Subcutaneous abdominal adipose tissue (tissue), 5 donors: Measurements from ENCODE around the gene EXOC3.
"Not testable (repeated sequence)": the region's sequence is repeated elsewhere in the genome, so short reads cannot be mapped to it uniquely, and the experiment has no call there.

Experiments
- H3K27ac ChIP-seq: one replicate; pipeline ENCODE4 v1.7.0; 2013; ENCODE audit warnings: low read depth, mild to moderate bottlenecking, inconsistent platforms, low read length, moderate library complexity
- H3K27me3 ChIP-seq, 5 donors: one replicate each; pipeline ENCODE4 v1.7.0; 2013; ENCODE audit warnings: low read length in 5 of 5, inconsistent platforms in 1 of 5; ENCODE audit not compliant: control insufficient read depth in 5 of 5, insufficient read depth in 4 of 5
- H3K36me3 ChIP-seq, 5 donors: one replicate each; pipeline ENCODE4 v1.7.0; 2013; ENCODE audit warnings: low read length in 5 of 5; ENCODE audit not compliant: control insufficient read depth in 5 of 5, insufficient read depth in 5 of 5
- H3K4me1 ChIP-seq, 5 donors: one replicate each; pipeline ENCODE4 v1.7.0; 2013; ENCODE audit warnings: low read length in 5 of 5, mild to moderate bottlenecking in 3 of 5, moderate library complexity in 1 of 5; ENCODE audit not compliant: control insufficient read depth in 5 of 5, insufficient read depth in 5 of 5
- H3K4me3 ChIP-seq, 5 donors: one replicate each; pipeline ENCODE4 v1.7.0; 2013; ENCODE audit warnings: low read length in 5 of 5, low read depth in 1 of 5
- H3K9ac ChIP-seq, 5 donors: one replicate each; pipeline ENCODE4 v1.7.0; 2013; ENCODE audit warnings: low read length in 5 of 5, mild to moderate bottlenecking in 4 of 5, moderate library complexity in 3 of 5
- H3K9me3 ChIP-seq, 5 donors: one replicate each; pipeline ENCODE4 v1.7.0; 2013; ENCODE audit warnings: low read length in 5 of 5; ENCODE audit not compliant: control insufficient read depth in 5 of 5
- donor health status: healthy.
- donor health status: healthy.
- donor health status: healthy.
- donor health status: healthy.
- donor health status: healthy.

Gene EXOC3

DNA sequence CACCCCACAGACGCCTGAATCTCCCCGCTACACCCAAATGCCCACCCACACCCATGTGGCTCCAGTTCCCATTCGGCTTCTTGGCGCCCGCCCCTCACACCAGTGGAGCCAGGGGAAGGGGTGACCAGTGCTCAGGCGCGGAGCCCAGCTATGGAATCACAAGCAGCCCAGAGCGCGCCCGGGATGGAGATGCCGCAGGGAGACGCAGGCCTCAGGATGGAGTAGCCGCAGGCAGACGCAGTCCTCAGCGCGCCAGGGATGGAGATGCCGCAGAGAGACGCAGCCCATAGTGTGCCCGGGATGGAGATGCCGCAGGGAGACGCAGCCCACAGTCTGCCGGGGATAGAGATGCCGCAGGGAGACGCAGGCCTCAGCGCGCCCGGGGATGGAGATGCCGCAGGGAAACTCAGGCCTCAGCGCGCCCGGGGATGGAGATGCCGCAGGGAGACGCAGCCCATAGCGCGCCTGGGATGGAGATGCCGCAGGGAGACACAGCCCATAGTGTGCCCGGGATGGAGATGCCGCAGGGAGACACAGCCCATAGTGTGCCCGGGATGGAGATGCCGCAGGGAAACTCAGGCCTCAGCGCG, 65.1 kb downstream of the EXOC3 start:
- H3K9me3 ChIP-seq, H3K27ac ChIP-seq, H3K4me3 ChIP-seq, H3K4me1 ChIP-seq, H3K9ac ChIP-seq, H3K36me3 ChIP-seq: not testable (repeated sequence)
- H3K27me3 ChIP-seq, result peaks cover 14 to 29% (median 26%) of the 10 kb centered on the region in 5 donors

DNA sequence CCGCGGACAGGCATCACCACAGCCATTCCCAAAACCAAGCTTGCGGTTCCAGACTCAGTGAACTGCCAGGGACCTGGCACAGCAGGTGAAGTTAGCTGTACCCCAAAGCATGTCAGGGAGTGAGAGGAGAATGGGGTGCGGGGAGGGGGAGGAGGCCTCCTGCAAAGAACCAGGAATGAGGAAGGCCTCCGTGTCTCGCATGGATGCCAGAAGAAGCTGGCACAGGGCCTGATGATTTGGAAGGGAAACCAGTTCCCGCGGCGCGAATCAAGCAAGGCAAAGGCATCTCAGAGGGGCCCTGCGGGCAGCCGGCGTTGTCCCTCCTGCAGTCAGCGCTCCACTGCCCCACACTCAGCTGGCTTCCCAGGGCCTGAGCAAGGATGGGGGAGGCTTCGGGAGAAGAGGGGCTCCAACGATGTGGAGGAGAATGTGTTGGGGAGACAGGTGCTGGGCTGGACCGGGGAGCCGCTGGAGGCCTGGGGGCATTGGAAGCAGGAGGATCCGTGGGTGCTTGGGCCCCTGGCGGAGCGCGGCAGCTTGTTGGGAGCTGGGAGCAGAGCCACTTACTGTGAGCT, 66.7 kb downstream of the EXOC3 start:
- Histone ChIP-seq H3K27ac (no peak overlapping the region), H3K36me3 (no peaks in the 10 kb centered on the region), H3K9ac (no peak overlapping the region), H3K4me1 (no peaks in the 10 kb centered on the region), H3K27me3 (peaks cover 15 to 37% (median 21%) of the 10 kb centered on the region in 5 donors), H3K9me3 (no peaks in the 10 kb centered on the region), H3K4me3 (no peak overlapping the region)

DNA sequence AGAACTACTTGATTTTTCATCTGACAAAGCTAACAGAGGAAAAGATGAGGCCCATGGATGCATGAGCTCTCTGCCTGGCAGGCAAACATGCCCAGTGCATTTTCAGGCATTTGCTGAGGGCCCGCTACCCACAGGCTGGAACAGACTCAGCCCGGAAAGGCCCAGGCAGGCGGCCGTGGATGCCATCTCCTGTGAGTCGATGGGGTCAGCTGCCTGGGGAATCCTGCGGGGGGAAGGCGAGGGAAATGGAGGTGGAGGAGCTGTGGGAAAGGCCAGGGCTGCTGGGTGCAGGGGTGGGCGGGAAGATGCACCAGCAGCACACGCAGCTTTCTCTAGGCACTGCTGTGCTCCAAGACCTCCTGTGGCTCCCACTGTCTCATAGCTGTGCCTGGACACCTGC, 67.5 kb downstream of the EXOC3 start:
- Histone ChIP-seq H3K4me1 (no peaks in the 10 kb centered on the region), H3K27me3 (peaks cover 13 to 42% (median 25%) of the 10 kb centered on the region in 5 donors), H3K9ac (no peak overlapping the region), H3K36me3 (no peaks in the 10 kb centered on the region), H3K27ac (no peak overlapping the region), H3K9me3 (no peaks in the 10 kb centered on the region), H3K4me3 (no peak overlapping the region)

DNA sequence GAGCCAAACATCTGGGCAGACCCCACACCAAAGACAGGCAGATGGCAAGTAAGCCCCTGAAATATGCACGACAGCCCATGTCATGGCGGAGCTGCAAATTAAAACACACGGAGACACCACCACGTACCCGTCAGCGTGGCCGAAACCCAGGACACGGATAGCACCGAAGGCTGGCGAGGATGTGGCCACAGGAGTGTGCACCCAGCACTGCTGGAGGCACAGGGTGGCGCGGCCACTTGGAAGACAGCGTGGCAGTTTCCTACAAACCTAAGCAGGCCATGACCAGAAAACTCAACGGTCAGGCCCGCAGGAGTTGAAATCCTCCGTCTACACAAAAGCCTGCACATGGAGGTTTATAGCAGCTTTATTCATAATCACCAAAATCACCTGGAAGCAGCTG, 68.5 kb downstream of the EXOC3 start:
- no peaks in the 10 kb centered on the region for H3K4me1 ChIP-seq
- no peak overlapping the region for H3K4me3 ChIP-seq
- H3K9me3 ChIP-seq, result no peaks in the 10 kb centered on the region
- no peak overlapping the region for H3K27ac ChIP-seq
- H3K9ac ChIP-seq, result no peak overlapping the region
- no peaks in the 10 kb centered on the region for H3K36me3 ChIP-seq
- peaks cover 15 to 43% (median 23%) of the 10 kb centered on the region in 5 donors for H3K27me3 ChIP-seq

DNA sequence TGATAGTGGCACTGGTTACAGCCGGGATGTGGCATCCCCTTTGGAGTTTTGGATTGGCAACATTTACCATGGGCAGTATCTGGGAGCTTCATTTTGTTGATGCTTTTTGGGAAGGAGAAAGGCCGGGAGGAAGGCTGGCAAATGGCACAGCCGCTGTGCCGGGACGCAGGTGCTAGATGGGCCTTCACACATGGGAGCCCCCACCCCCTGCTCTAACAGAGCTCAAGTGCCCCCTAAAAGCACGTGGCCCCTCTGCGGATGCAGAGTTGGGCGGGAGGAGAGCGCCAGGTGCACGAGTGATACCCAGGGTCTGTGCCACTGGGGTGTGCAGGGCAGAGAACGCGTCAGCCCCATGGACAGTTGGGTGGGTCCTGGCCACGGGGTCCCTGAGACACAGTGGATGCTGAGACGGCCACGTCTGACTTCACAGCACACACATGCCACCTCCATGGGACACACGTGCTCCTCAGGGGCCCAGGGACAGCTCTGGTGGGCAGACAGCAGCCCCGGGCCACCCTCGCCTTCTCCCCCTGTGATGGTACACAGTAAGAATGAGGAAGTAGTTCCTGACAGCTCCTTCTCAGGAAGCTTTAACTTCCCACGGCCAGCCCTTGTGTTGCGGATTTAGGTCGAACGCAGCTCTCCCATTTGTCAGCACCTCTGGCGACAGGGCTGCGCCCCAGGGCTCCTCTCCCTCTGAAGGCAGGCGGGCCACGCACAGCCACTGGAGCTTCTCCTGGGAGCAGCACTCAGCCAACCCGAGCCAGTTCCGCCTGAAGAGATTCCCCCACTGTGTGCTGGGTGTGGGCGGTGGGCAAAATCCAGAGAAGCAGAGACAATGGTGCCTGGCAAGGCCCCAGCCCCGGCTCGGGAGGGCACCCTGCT, 70.5 kb downstream of the EXOC3 start:
- Histone ChIP-seq H3K9me3 (peaks cover 0 to 3% (median 0%) of the 10 kb centered on the region in 5 donors), H3K27ac (no peak overlapping the region), H3K36me3 (no peaks in the 10 kb centered on the region), H3K4me1 (no peaks in the 10 kb centered on the region), H3K4me3 (no peak overlapping the region), H3K9ac (no peak overlapping the region), H3K27me3 (peaks cover 18 to 61% (median 39%) of the 10 kb centered on the region in 5 donors)

DNA sequence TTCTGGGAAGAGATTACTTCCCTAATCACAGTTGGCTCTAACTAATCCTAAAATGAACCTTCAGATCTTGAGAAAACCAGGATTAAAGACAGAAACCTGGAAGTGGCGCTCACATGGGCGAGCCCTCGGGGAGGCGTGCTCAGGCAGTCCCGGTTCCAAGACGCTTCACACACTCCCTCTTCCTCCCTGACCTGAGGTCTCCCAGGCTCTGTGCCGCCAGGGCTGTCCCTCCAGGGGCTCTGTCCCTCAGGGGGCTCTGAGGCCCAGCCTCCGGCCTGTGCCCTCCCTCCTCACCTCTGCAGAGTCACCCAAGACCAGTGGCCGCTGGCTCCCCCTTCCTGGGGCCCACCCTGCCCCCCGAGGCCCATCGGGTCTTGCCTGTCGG, 71.1 kb downstream of the EXOC3 start:
- H3K9me3 ChIP-seq, result peaks cover 0 to 3% (median 0%) of the 10 kb centered on the region in 5 donors
- H3K4me1 ChIP-seq, result no peaks in the 10 kb centered on the region
- no peak overlapping the region for H3K9ac ChIP-seq
- peaks cover 24 to 68% (median 44%) of the 10 kb centered on the region in 5 donors for H3K27me3 ChIP-seq
- no peaks in the 10 kb centered on the region for H3K36me3 ChIP-seq
- no peak overlapping the region for H3K27ac ChIP-seq
- no peak overlapping the region for H3K4me3 ChIP-seq

DNA sequence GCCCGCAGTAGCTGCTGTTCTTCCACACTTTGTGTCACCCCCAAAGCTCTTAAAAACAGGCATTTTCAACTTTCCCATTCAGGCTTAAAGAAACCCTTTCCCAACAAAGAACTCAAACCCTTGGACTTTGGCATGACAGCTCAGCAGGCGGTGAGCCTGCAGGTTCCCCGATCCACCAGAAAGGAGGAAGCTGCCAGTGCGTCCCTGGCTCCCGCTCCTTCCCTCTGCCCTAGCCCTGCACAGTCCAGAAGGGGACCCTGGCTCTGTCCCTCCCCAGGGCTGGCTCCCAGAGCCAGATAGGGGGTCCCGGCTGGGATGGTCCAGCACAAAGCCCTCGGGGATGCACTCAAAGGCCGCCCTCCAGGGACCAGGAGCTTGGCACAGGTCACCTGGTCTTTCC, 71.7 kb downstream of the EXOC3 start:
- Histone ChIP-seq H3K9ac (no peak overlapping the region), H3K27me3 (peaks cover 23 to 72% (median 50%) of the 10 kb centered on the region in 5 donors), H3K9me3 (peaks cover 0 to 3% (median 0%) of the 10 kb centered on the region in 5 donors), H3K4me1 (no peaks in the 10 kb centered on the region), H3K36me3 (no peaks in the 10 kb centered on the region), H3K4me3 (no peak overlapping the region), H3K27ac (no peak overlapping the region)

DNA sequence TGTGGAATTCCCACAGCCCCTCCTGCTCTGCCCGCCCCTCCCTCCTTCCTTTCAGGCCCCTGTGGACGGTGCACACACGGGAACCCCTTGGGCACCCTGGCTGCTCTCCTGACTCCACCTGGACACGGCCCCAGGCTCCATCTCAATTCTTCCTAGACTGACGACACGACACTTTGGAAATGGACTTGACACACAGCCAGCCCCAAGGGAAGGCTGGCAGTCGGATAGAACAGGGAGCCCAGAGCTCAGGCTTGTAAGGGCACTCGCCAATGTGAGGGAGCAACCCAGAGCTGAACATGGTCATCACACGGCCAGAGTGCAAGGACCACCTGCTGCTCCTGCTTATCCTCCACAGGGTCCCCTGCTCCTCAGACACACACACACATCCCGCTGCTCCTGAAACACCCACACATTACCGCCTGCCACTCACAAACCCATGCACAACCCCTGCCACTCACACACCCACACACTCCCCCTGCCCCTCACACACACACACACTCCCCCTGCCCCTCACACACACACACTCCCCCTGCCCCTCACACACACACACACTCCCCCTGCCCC, 72.4 kb downstream of the EXOC3 start:
- Histone ChIP-seq H3K4me1 (no peaks in the 10 kb centered on the region), H3K36me3 (no peaks in the 10 kb centered on the region), H3K27me3 (peaks cover 29 to 73% (median 51%) of the 10 kb centered on the region in 5 donors), H3K27ac (no peak overlapping the region), H3K9ac (no peak overlapping the region), H3K4me3 (no peak overlapping the region), H3K9me3 (peaks cover 0 to 3% (median 0%) of the 10 kb centered on the region in 5 donors)

DNA sequence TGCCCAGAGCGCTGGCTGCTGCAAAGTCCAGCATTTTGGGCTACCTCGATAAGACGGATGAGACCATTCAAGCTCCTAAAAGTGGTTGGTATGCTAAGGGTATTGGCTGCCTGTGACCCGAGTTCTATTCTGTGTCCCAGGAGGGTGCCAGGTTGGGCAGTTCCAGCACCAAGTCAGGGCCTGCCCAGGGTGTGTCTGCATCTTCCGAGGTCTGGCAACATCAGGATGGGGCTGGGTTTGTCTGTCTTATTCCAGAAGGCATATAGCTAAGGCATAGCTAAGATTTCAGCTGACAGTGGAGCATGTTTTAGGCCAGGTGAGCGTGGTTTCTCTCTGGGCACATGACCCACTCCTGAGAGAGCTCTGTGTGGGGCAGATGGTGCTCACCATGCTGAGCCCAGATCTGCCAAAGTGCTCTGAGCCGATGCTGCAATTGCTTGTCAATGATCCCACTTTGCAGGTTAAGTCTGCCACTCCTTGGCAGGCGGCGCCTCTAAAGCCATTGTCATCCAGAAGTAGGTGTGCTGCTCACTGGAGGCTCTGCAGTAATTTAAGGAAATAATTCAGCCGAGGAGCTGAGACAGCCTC, 73.5 kb downstream of the EXOC3 start:
- H3K9ac ChIP-seq, result no peak overlapping the region
- H3K4me1 ChIP-seq, result no peaks in the 10 kb centered on the region
- no peak overlapping the region for H3K27ac ChIP-seq
- H3K9me3 ChIP-seq, result peaks cover 0 to 3% (median 0%) of the 10 kb centered on the region in 5 donors
- H3K36me3 ChIP-seq, result no peaks in the 10 kb centered on the region
- no peak overlapping the region for H3K4me3 ChIP-seq
- peaks cover 30 to 78% (median 62%) of the 10 kb centered on the region in 5 donors for H3K27me3 ChIP-seq
